ENCODE results near the gene TICAM1.

DNA sequence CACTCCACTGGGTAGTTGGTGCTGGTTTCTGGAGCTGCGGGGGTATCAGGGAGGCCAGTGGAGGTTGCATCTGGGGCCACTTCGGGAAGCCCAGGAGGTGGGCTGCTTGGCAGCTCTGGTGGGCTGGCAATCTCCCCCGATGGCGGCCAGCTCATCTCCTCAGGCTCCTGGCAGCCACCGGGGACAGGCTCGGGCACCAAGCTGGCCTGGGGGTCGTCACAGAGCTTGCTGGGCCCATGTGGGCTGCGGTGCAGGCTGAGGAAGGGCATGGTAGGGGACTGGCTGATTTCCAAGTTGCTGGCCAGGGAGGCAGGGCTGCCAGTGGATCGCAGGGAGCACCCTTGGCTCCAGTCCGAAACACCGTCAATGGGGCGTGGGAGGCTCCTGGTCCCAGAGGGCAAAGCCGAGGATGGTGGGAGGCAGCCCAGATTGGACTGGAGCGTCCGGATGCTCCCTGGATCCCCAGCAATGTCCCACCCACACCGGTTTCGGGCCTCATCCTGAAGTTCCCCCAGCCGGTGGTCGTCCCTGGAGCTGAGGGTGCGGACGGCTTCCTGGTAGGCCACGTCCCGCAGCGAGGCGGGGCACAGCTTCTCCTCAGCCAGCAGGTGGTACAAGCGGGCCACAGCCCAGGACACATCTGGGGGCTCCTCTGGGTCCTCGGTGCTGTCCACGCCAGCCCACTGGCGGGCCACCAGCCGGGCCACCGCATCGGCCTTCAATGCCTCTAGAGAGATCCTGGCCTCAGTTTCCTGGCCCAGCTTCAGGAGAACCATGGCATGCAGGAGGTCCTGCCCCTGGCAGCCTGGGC, 13.8 kb downstream of the TICAM1 start:
- TF ChIP-seq EP300 (IDR thresholded peaks at IDR 0.05) (no peak), POLR2A (IDR thresholded peaks at IDR 0.05) (no peak)
- TF ChIP-seq, protein P1, sequence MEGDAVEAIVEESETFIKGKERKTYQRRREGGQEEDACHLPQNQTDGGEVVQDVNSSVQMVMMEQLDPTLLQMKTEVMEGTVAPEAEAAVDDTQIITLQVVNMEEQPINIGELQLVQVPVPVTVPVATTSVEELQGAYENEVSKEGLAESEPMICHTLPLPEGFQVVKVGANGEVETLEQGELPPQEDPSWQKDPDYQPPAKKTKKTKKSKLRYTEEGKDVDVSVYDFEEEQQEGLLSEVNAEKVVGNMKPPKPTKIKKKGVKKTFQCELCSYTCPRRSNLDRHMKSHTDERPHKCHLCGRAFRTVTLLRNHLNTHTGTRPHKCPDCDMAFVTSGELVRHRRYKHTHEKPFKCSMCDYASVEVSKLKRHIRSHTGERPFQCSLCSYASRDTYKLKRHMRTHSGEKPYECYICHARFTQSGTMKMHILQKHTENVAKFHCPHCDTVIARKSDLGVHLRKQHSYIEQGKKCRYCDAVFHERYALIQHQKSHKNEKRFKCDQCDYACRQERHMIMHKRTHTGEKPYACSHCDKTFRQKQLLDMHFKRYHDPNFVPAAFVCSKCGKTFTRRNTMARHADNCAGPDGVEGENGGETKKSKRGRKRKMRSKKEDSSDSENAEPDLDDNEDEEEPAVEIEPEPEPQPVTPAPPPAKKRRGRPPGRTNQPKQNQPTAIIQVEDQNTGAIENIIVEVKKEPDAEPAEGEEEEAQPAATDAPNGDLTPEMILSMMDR (IDR thresholded peaks at IDR 0.05): no peak

Data from suprapubic skin (tissue), 3 donors.